Omental fat pad (tissue), 4 donors: ENCODE measurements around the gene N4BP3. TPM values are rescaled to one million over a fixed set of nuclear protein-coding genes. Genes with fewer than 3 reads are reported as not detected.
"Not testable (repeated sequence)": the region's sequence is repeated elsewhere in the genome, so short reads cannot be mapped to it uniquely, and the experiment has no call there.

Source experiments
- ATAC-seq: fragments of 150-250 bp; one replicate; pipeline ENCODE4 v1.9.1; 2016; ENCODE audit warnings: mild to moderate bottlenecking, moderate library complexity; ENCODE audit not compliant: low FRiP score
- DNase-seq: peaks from one replicate; pipeline ENCODE4 v3.0.0-alpha.2; 2019; ENCODE audit warnings: low spot score
- CTCF ChIP-seq, 3 donors: fragments of 450-650 bp; IDR thresholded peaks; one replicate each; pipeline ENCODE4 v1.5.1; 2016 to 2017; ENCODE audit warnings: antibody characterized with exemption in 3 of 3, mild to moderate bottlenecking in 3 of 3, moderate library complexity in 2 of 3
- total RNA-seq, 4 donors: library from RNA; depleted of rRNA; stranded (reverse); fragments of >200 nt; gene quantifications; one replicate each; pipeline ENCODE4 v1.1.0, GENCODE V29; 2016

The N4BP3 gene
- total RNA-seq, 4 donors from 2014 or later, result 0.84 to 3.5 (median 1.4) TPM

DNA sequence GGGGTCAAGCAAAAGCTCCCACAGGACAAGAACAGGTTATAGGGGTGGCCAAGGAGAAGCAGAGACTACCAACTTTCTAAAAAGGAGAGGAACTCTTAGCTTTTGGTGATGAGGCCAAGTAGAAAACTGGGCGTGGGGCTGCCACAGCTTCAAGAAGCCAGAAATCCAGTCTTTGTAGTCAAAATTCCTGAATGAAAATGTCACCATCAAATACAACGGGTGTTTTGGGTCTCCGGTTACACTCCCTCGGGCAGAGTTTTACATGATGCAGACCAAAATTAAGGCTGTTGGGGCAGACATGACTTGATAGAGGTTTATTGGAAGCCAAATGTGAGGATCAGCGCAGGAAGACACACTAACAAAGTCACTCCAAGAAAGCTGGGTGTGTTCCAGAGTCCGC lies 29.4 kb upstream of the N4BP3 start:
- no peak for ATAC-seq
- DNase-seq, result no peak
- TF ChIP-seq CTCF (IDR thresholded peaks at IDR 0.05), result no peak

DNA sequence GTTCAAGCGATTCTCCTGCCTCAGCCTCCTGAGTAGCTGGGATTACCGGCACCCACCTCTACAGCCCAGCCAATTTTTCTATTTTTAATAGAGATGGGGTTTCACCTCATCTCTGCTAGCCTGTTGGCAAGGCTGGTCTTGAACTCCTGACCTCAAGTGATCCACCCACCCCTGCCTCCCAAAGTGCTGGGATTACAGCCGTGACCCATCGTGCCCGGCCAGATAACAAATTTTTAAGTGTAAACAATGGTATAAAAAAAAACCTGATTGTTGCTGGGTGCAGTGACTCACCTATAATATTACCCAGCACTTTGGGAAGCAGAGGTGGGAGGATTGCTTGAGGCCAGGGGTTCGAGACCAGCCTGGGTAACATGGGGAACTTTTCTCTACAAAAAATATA lies 28.0 kb upstream of the N4BP3 start:
- TF ChIP-seq CTCF (IDR thresholded peaks at IDR 0.05), result no peak
- DNase-seq (no peak), ATAC-seq (no peak)

- ATAC-seq (no peak), DNase-seq (no peak)
- TF ChIP-seq CTCF (IDR thresholded peaks at IDR 0.05), result no peak
Observed at GRCh38 chr5:178086266-178086665, 27.1 kb upstream of the N4BP3 start.

DNA sequence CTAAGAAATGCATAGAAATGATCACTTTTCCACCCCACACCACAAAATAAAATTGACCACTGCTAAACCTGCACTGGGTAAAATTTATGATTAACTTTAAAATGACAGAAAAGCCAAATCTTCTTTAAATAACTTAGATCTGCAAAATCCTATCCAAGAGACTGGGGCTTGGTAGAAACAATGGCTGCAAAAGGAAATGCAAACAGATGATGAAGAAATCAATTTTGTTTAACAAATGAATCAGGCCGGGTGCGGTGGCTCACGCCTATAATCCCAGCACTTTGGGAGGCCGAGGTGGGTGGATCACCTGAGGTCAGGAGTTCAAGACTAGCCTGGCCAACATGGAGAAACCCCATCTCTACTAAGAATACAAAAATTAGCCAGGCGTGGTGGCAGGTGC lies 26.1 kb upstream of the N4BP3 start:
- DNase-seq, ATAC-seq: not testable (repeated sequence)

GRCh38 chr5:178090856-178091255 lies 22.5 kb upstream of the N4BP3 start:
- DNase-seq (no peak), ATAC-seq (no peak)
- TF ChIP-seq CTCF (IDR thresholded peaks at IDR 0.05), result no peak

- ATAC-seq (no peak), DNase-seq (no peak)
- TF ChIP-seq CTCF (IDR thresholded peaks at IDR 0.05), result no peak
Observed at GRCh38 chr5:178093134-178093533, 20.2 kb upstream of the N4BP3 start.

DNA sequence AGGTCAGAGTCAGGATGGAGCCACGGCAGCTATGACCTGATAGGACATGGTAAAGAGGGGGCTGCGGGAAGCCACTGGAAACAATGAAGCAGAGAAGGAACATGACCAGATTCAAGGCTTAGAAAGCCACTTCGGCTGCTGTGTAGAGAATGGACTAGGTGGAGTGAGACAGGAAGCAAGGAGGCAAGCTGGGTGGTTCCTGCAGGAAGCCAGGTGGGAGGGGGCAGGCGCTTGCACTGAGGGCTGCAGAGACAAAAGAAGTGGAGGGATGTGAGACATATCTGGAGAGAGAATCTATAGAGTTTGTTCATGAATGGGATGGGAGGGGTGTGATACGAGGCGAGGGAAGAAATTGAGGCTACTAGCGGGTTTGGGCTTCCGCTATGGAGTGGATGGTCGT lies 19.0 kb upstream of the N4BP3 start:
- no peak for TF ChIP-seq CTCF (IDR thresholded peaks at IDR 0.05)
- no peak for ATAC-seq

GRCh38 chr5:178098685-178099084 lies 14.6 kb upstream of the N4BP3 start:
- ATAC-seq (no peak), DNase-seq (no peak)
- no peak for TF ChIP-seq CTCF (IDR thresholded peaks at IDR 0.05)

More for the DNA sequence above, 19.0 kb upstream of the N4BP3 start:
- no peak for DNase-seq
